Mesenchymal stem cell (in vitro differentiated cells and primary cell): ENCODE results near the gene TMEM8B.
A peak's percentile ranks its signal among the peaks of the same experiment; 100 is the strongest.

Experiments
- DNase-seq: peaks from one replicate; pipeline ENCODE4 v3.0.0-alpha.2; 2013
- H2AFZ ChIP-seq: one replicate; pipeline ENCODE4 v1.6.1; 2013; ENCODE audit warnings: low read depth, mild to moderate bottlenecking, control low read depth, inconsistent platforms, low read length, moderate library complexity
- H2AK5ac ChIP-seq: 2 replicates; pipeline ENCODE4 v1.6.1; 2013; ENCODE audit warnings: low read length, moderate library complexity, mild to moderate bottlenecking, inconsistent platforms; ENCODE audit not compliant: severe bottlenecking
- H2BK120ac ChIP-seq: one replicate; pipeline ENCODE4 v1.6.1; 2013; ENCODE audit warnings: low read depth, mild to moderate bottlenecking, inconsistent platforms, low read length, moderate library complexity
- H2BK12ac ChIP-seq, 2 experiments: one replicate each; pipeline ENCODE4 v1.6.1; 2013; ENCODE audit warnings: inconsistent platforms in 2 of 2, low read length in 2 of 2, mild to moderate bottlenecking in 2 of 2, moderate library complexity in 2 of 2, control low read depth in 1 of 2
- H2BK15ac ChIP-seq: one replicate; pipeline ENCODE4 v1.6.1; 2013; ENCODE audit warnings: mild to moderate bottlenecking, low read depth, inconsistent platforms; ENCODE audit not compliant: poor library complexity, severe bottlenecking
- H2BK5ac ChIP-seq: 2 replicates; pipeline ENCODE4 v1.6.1; 2013; ENCODE audit warnings: low read depth, mild to moderate bottlenecking, low read length, control low read depth, inconsistent platforms; ENCODE audit not compliant: poor library complexity, severe bottlenecking
- H3K14ac ChIP-seq, 2 experiments: one replicate each; pipeline ENCODE4 v1.6.1; 2013; ENCODE audit warnings: inconsistent platforms in 2 of 2, low read length in 2 of 2, control low read depth in 1 of 2, mild to moderate bottlenecking in 1 of 2, moderate library complexity in 1 of 2
- H3K18ac ChIP-seq, 2 experiments: one replicate each; pipeline ENCODE4 v1.6.1; 2013; ENCODE audit warnings: inconsistent platforms in 2 of 2, low read length in 2 of 2, control low read depth in 1 of 2, low read depth in 1 of 2, mild to moderate bottlenecking in 1 of 2
- H3K23ac ChIP-seq, 2 experiments: one replicate each; pipeline ENCODE4 v1.6.1; 2013; ENCODE audit warnings: inconsistent platforms in 2 of 2, low read length in 2 of 2, mild to moderate bottlenecking in 2 of 2, moderate library complexity in 2 of 2, control low read depth in 1 of 2
- H3K27ac ChIP-seq: 2 replicates; pipeline ENCODE4 v1.5.1; 2013; ENCODE audit warnings: mild to moderate bottlenecking, moderate library complexity, low read length, control low read depth, inconsistent platforms; ENCODE audit not compliant: poor library complexity, severe bottlenecking
- H3K27me3 ChIP-seq, 2 experiments: 2 replicates each; pipeline versions ENCODE4 v1.6.1 to v1.7.0; 2013; ENCODE audit warnings: low read length in 2 of 2, mild to moderate bottlenecking in 2 of 2, moderate library complexity in 2 of 2, control low read depth in 1 of 2, inconsistent platforms in 1 of 2; ENCODE audit not compliant: control insufficient read depth in 1 of 2, insufficient read depth in 1 of 2
- H3K36me3 ChIP-seq, 2 experiments: 2 replicates each; pipeline versions ENCODE4 v1.6.1 to v1.7.0; 2013; ENCODE audit warnings: low read length in 2 of 2, control low read depth in 1 of 2, inconsistent platforms in 1 of 2, low read depth in 1 of 2, mild to moderate bottlenecking in 1 of 2; ENCODE audit not compliant: insufficient read depth in 2 of 2, control insufficient read depth in 1 of 2
- H3K4ac ChIP-seq, 2 experiments: one replicate each; pipeline ENCODE4 v1.6.1; 2013; ENCODE audit warnings: inconsistent platforms in 2 of 2, low read length in 2 of 2, mild to moderate bottlenecking in 2 of 2, moderate library complexity in 2 of 2, control low read depth in 1 of 2, low read depth in 1 of 2
- H3K4me1 ChIP-seq: 2 replicates; pipeline ENCODE4 v1.6.1; 2013; ENCODE audit warnings: low read depth, low read length, control low read depth; ENCODE audit not compliant: control insufficient read depth, insufficient read depth
- H3K4me2 ChIP-seq: 2 replicates; pipeline ENCODE4 v1.6.1; 2013; ENCODE audit warnings: low read length, mild to moderate bottlenecking, inconsistent platforms; ENCODE audit not compliant: poor library complexity, severe bottlenecking
- H3K4me3 ChIP-seq, 2 experiments: 2 replicates each; pipeline versions ENCODE4 v1.5.1 to v1.7.0; 2013; ENCODE audit warnings: low read length in 2 of 2, mild to moderate bottlenecking in 2 of 2, control low read depth in 1 of 2, low read depth in 1 of 2; ENCODE audit not compliant: insufficient read depth in 1 of 2
- H3K79me1 ChIP-seq: replicated peaks from 2 replicates; pipeline ENCODE4 v1.6.1; 2013; ENCODE audit warnings: mild to moderate bottlenecking, control low read depth, low read length, inconsistent platforms; ENCODE audit not compliant: poor library complexity, severe bottlenecking
- H3K9ac ChIP-seq: 2 replicates; pipeline ENCODE4 v1.7.0; 2013; ENCODE audit warnings: mild to moderate bottlenecking, low read length, moderate library complexity
- H3K9me3 ChIP-seq: 2 replicates; pipeline ENCODE4 v1.7.0; 2013; ENCODE audit warnings: mild to moderate bottlenecking, low read length; ENCODE audit not compliant: control insufficient read depth
- H4K8ac ChIP-seq: one replicate; pipeline ENCODE4 v1.6.1; 2013; ENCODE audit warnings: inconsistent platforms, mild to moderate bottlenecking, low read length, moderate library complexity
- H4K91ac ChIP-seq: one replicate; pipeline ENCODE4 v1.6.1; 2013; ENCODE audit warnings: mild to moderate bottlenecking, low read length, inconsistent platforms
- WGBS: methylation state at CpG from one replicate; pipeline ENCODE4 v1.1.7; 2013; ENCODE audit warnings: mixed read lengths; 5-methylcytosine and 5-hydroxymethylcytosine counted together

Gene TMEM8B

GRCh38 chr9:35906923-35907699, 78.1 kb downstream of the TMEM8B start:
- Histone ChIP-seq H3K18ac (peak overlapping the region; percentile 91 to 99), H3K4me2 (peak overlapping the region; percentile 36), H3K14ac (peak overlapping the region; percentile 36 to 86), H3K9me3 (no peaks in the 10 kb centered on the region), H4K8ac (peak overlapping the region; percentile 98), H2AK5ac (peak overlapping the region; percentile 97), H3K36me3 (no peaks in the 10 kb centered on the region), H2BK15ac (peak overlapping the region; percentile 97), H2BK120ac (peak overlapping the region; percentile 99), H3K23ac (peak overlapping the region; percentile 25 to 28), H4K91ac (peak overlapping the region; percentile 99), H2BK5ac (peak overlapping the region; percentile 90), H3K9ac (peak overlapping the region; percentile 86), H3K4me1 (peaks cover 50% of the 10 kb centered on the region), H2BK12ac (peak overlapping the region; percentile 90 to 99), H3K4me3 (peak overlapping the region in 1 of 2 experiments; percentile 61), H2AFZ (peak overlapping the region; percentile 18), H3K4ac (peak overlapping the region; percentile 86 to 100), H3K27me3 (no peaks in the 10 kb centered on the region), H3K79me1 (no peaks in the 10 kb centered on the region), H3K27ac (peak overlapping the region; percentile 97)
- peak; percentile 94 for DNase-seq
- WGBS, result 15% methylated on average over 14 of the region's 14 CpGs

DNA sequence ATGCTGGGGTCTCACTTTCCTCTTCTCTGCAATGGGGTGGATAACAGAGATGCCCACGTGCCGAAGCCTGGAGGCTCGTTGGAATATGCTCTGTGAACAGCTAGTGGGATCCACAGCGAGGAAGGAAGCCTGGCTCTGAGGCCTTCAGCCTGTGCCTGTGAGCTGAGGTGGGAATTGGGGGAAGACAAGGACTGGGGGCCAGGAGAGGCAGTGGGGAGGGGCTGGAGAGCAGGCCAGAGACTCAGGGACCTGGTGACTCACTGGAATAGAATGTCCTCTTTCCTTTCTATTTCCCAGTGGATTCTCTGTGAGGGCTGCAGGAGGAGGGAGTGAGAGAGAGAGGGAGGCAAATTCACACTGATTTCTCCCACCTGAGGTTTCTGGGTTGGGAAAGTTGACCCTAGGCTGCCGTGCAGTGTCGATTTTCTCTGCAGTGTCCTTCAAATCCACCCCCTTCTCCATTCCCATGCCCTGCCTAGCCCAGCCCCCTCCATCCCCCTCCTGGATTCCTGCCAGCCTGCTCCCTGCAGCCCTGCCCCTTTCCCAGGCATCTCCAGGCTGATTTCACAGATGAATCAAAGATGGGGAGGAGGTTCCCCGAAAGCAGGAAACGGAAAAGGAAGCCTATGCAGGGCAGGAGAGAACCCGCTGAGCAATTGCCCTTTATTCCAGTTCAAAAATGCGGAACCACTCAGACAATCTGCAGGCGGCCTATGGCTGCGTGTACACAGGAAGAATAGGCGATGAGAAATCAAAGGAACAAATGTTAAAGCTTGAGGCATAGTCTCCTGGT, 78.9 kb downstream of the TMEM8B start:
- no peaks in the 10 kb centered on the region for H3K36me3 ChIP-seq
- no peak overlapping the region for H2AFZ ChIP-seq
- peak overlapping the region; percentile 99 for H4K8ac ChIP-seq
- H3K4me1 ChIP-seq, result peaks cover 54% of the 10 kb centered on the region
- no peaks in the 10 kb centered on the region for H3K9me3 ChIP-seq
- H3K27me3 ChIP-seq, result no peaks in the 10 kb centered on the region
- H3K18ac ChIP-seq, result peak overlapping the region; percentile 84 to 99
- no peaks in the 10 kb centered on the region for H3K79me1 ChIP-seq
- H3K9ac ChIP-seq, result peak overlapping the region; percentile 86
- H2BK5ac ChIP-seq, result peak overlapping the region; percentile 90
- WGBS, result 2% methylated on average over 11 of the region's 13 CpGs
- H3K23ac ChIP-seq, result peak overlapping the region; percentile 25 to 28
- peak overlapping the region; percentile 36 to 86 for H3K14ac ChIP-seq
- peak overlapping the region; percentile 99 for H2BK120ac ChIP-seq
- peak overlapping the region; percentile 97 for H2AK5ac ChIP-seq
- peak; percentile 93 for DNase-seq
- peak overlapping the region; percentile 97 for H3K27ac ChIP-seq
- peak overlapping the region in 1 of 2 experiments; percentile 61 for H3K4me3 ChIP-seq
- peak overlapping the region; percentile 46 to 96 for H2BK12ac ChIP-seq
- peak overlapping the region; percentile 36 for H3K4me2 ChIP-seq
- peak overlapping the region; percentile 86 to 100 for H3K4ac ChIP-seq
- H4K91ac ChIP-seq, result peak overlapping the region; percentile 99
- peak overlapping the region; percentile 97 for H2BK15ac ChIP-seq

DNA sequence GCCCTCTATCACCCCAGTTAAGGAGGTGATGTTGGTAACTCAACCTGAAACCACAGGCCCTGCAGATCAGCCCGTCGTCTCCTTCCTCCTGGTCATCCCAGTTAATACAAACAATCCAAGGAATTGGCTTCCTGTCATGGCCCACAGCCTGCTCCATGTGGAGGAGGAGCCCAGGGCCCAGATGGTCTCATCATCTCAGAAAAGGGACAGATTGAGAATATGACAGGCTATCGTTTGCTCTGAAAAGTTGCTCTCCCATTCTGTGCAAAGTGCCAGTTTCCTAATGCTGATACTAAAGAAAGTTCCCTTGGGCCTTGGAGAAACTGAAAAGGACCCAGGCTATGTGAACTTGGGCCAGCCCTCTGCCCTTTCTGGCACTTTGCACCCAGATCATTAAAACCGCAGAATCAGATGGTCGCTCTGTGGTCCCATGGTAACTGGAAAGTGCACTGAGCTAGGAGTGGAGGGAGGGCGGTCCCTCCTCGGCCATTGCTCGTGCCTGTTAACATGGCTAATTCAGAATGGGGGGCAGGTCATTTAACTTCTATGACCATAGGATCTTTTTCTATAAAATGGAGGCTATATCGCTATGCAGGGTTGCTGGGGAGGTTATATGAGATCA, 79.6 kb downstream of the TMEM8B start:
- H3K14ac ChIP-seq, result no peak overlapping the region
- peak overlapping the region; percentile 31 to 35 for H3K4ac ChIP-seq
- H3K9me3 ChIP-seq, result no peaks in the 10 kb centered on the region
- no peaks in the 10 kb centered on the region for H3K36me3 ChIP-seq
- WGBS, result 52% methylated on average over 9 of the region's 9 CpGs
- H3K23ac ChIP-seq, result no peak overlapping the region
- H4K91ac ChIP-seq, result peak overlapping the region; percentile 98
- H2BK15ac ChIP-seq, result peak overlapping the region; percentile 92
- H3K9ac ChIP-seq, result peak overlapping the region; percentile 86
- no peaks in the 10 kb centered on the region for H3K27me3 ChIP-seq
- H2AK5ac ChIP-seq, result peak overlapping the region; percentile 8
- H2BK120ac ChIP-seq, result peak overlapping the region; percentile 80
- peaks cover 54% of the 10 kb centered on the region for H3K4me1 ChIP-seq
- no peak for DNase-seq
- H2BK12ac ChIP-seq, result peak overlapping the region; percentile 96 to 98
- no peaks in the 10 kb centered on the region for H3K79me1 ChIP-seq
- peak overlapping the region; percentile 97 for H3K27ac ChIP-seq
- H2AFZ ChIP-seq, result no peak overlapping the region
- H3K18ac ChIP-seq, result peak overlapping the region; percentile 84 to 89
- no peak overlapping the region for H3K4me2 ChIP-seq
- peak overlapping the region; percentile 99 for H4K8ac ChIP-seq
- peak overlapping the region; percentile 39 for H2BK5ac ChIP-seq
- peak overlapping the region in 1 of 2 experiments; percentile 34 for H3K4me3 ChIP-seq
